ENCODE results near the gene RAPGEF6.

The RAPGEF6 gene

DNA sequence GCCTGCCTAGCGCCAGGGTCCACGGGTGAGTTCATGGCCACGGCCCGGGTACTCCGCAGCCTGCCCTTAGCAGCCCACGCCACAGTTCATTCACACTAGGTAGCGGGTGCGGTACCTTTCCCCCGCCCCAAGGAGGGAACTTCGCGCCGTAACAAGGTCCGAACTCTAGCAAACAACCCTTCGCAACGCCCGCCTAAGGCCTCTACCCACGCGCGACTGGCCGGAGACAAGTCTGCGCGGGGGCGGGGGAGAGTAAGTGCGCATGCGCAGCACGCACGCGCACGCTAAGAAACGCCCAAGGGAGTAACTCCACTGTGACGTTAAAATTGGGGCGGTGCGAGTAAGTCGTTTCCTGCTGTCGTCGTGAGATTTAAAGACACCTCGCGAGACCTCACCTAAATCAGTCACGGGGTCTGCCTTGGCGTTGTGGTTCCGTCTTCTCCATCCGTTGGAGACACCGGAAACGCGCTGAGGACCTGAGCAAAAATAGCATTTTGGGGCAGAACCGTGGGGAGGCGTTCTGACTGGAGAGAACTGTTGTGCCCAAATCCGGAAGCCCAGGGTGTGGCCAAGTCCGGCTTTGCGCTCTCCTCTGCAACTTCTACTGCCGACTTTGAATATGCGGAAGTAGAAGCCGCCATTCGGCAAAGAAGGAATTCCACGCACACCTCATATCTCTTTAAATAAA is at the start of gene RAPGEF6 (continued):
- TF ChIP-seq HIC1 (tag by site-specific recombination; IDR thresholded peaks at IDR 0.05), result 0 out of 2 replicates have a peak, but pooled peaks have one; percentile 3
- TF ChIP-seq ZNF202 (tag by site-specific recombination; IDR thresholded peaks at IDR 0.05; ENCODE audit: borderline replicate concordance), result no peak
- TF ChIP-seq KLF10 (tag by site-specific recombination; IDR thresholded peaks at IDR 0.05), result peak; percentile 48; the same call in 1 of the 2 replicates
- TF ChIP-seq ZNF843 (tag by site-specific recombination; IDR thresholded peaks at IDR 0.05), result peak; percentile 57; the same call in 1 of the 2 replicates
- peak; percentile 65; the same call in 1 of the 2 replicates for TF ChIP-seq KLF17 (tag by site-specific recombination; IDR thresholded peaks at IDR 0.05)
- TF ChIP-seq ZNF785 (tag by site-specific recombination; IDR thresholded peaks at IDR 0.05), result peak; percentile 90
- TF ChIP-seq KLF9 (tag by site-specific recombination; IDR thresholded peaks at IDR 0.05; ENCODE audit: low read depth), result peak; percentile 48; the same call in 1 of the 2 replicates
- no peak for TF ChIP-seq ZNF670 (tag by site-specific recombination; IDR thresholded peaks at IDR 0.05; ENCODE audit: low read depth)
- TF ChIP-seq PRDM10 (tag by site-specific recombination; IDR thresholded peaks at IDR 0.05), result peak; percentile 84
- TF ChIP-seq EGR2 (tag by site-specific recombination; IDR thresholded peaks at IDR 0.05; ENCODE audit: low read depth), result peak; percentile 92
- TF ChIP-seq ZNF791 (tag by site-specific recombination; IDR thresholded peaks at IDR 0.05), result no peak

DNA sequence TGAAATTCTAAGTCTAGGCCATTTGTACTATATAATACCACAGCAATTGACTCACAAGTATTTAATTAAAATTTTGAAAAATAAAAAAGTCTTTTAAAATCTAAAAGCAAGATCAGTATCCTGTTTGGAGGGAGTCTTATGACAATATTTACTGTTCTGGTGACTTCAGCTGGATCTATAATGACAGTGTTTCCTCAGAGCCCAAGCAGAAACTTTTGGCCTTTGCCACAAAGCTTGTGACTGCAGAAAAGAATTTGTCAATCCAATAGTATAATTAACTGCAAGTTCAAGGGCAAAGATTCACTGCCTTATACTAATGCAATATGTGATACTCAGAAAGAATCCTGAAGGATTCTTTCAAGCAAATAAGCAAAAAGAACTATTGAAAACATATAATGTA is 49.6 kb upstream of the RAPGEF6 start:
- no peak overlapping the region for H3K4me3 ChIP-seq (ENCODE audit: low read depth, low read length)
- no peak overlapping the region for H3K27ac ChIP-seq (ENCODE audit: extremely low read depth, low read depth, low read length)
- TF ChIP-seq KLF9 (tag by site-specific recombination; IDR thresholded peaks at IDR 0.05; ENCODE audit: low read depth), result no peak
- no peak for TF ChIP-seq YY1 (tag by site-specific recombination; IDR thresholded peaks at IDR 0.05)
- no peak for TF ChIP-seq ZNF214 (tag by site-specific recombination; IDR thresholded peaks at IDR 0.05; ENCODE audit: borderline replicate concordance)
- TF ChIP-seq TRIM28 (IDR thresholded peaks at IDR 0.05; ENCODE audit: borderline replicate concordance, low read length), result no peak
- TF ChIP-seq ZNF121 (tag by site-specific recombination; IDR thresholded peaks at IDR 0.05), result no peak
- TF ChIP-seq TCF7L2 (IDR thresholded peaks at IDR 0.05; ENCODE audit: borderline replicate concordance, low read depth, low read length), result no peak
- no peak for TF ChIP-seq ZNF48 (tag by site-specific recombination; IDR thresholded peaks at IDR 0.05)
- TF ChIP-seq ZNF558 (tag by site-specific recombination; IDR thresholded peaks at IDR 0.05), result no peak
- TF ChIP-seq ZNF10 (tag by site-specific recombination; IDR thresholded peaks at IDR 0.05), result no peak
- TF ChIP-seq ZNF510 (tag by site-specific recombination; IDR thresholded peaks at IDR 0.05; ENCODE audit: insufficient replicate concordance), result no peak
- no peak for TF ChIP-seq EGR2 (tag by site-specific recombination; IDR thresholded peaks at IDR 0.05; ENCODE audit: low read depth)
- no peak for TF ChIP-seq AEBP2 (tag by site-specific recombination; IDR thresholded peaks at IDR 0.05; ENCODE audit: borderline replicate concordance)
- no peak for TF ChIP-seq HOXC10 (CRISPR knock-in tag; IDR thresholded peaks at IDR 0.05)
- no peak for TF ChIP-seq ZNF747 (tag by site-specific recombination; IDR thresholded peaks at IDR 0.05)
- no peak for TF ChIP-seq ZNF792 (tag by site-specific recombination; IDR thresholded peaks at IDR 0.05)
- no peak for TF ChIP-seq ZBTB8A (tag by site-specific recombination; IDR thresholded peaks at IDR 0.05)
- TF ChIP-seq ZNF324 (tag by site-specific recombination; IDR thresholded peaks at IDR 0.05), result no peak
- no peak for TF ChIP-seq SCRT1 (tag by site-specific recombination; IDR thresholded peaks at IDR 0.05; ENCODE audit: borderline replicate concordance)
- no peak for TF ChIP-seq ZNF426 (tag by site-specific recombination; IDR thresholded peaks at IDR 0.05)
- CTCF ChIA-PET, result no interaction called here
- peaks cover 8 to 10% of the 10 kb centered on the region in 2 experiments for H3K36me3 ChIP-seq (ENCODE audit: control insufficient read depth in 2 of 2, insufficient read depth in 1 of 2, low read length in 2 of 2)
- H3K9me3 ChIP-seq (ENCODE audit: control insufficient read depth, insufficient read depth, low read depth, low read length), result no peaks in the 10 kb centered on the region
- POLR2A ChIA-PET, result no interaction called here
- no peaks in the 10 kb centered on the region for H3K4me1 ChIP-seq (ENCODE audit: control insufficient read depth, insufficient read depth, low read length)

Measured in HEK293 (cell line).